Measurements from ENCODE around the gene HTRA1.

The HTRA1 gene

DNA sequence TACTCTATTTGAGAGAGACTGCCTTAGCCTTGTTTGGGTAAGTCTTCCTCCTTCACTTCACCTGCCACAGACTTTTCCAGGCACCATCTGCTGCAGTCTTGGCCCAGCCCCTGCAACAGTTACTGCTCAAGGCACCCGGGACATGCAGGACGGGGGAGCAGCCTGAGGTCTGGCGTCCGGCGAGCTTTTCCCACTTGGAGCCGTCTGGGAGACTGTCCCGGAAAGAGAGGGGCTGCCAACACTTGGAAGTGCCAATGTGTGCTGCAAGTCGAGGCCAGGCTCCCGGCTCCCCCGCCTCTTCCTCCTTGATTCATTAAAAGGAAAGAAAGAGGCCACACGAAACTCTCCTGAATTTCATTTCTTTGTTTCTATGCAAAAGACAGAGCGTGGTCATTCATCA is 13.7 kb downstream of the HTRA1 start:
- DNase-seq, result no peak

DNA sequence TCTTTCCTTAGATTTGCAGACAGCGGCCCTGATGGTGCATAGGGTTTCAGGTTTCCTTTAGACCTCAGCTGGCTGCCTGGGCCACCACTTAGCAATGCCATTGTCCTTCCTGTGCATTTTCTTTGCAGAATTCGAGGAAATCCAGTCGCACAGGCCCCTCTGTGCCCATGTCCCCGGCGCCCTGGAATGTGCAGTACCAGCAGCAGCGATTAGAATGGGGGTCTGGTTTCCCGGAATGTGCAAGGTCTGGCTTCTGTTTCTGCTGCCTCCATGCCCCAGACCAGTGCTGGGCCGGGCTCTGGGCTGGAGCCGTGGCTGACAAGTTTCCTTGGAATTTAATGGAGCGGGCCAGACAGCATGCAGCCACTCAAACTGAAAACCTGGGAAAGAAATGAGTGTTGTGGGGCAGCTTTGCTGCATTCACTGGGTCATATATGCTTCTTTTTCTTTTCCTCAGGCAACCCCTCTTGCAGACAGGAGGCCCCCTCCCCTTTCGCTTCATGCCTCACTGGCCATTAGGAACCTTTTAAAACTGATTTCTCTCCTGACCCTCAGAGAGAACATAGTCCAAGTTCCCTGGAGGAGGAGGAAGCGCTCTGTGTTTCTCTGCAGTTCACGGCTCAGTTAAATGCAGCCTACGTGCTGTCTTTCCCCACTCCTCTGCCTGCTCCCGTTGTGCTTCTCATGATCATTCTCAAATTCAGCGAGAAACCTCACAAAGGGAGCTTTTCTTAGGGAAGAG is 14.4 kb downstream of the HTRA1 start:
- no peak for DNase-seq

DNA sequence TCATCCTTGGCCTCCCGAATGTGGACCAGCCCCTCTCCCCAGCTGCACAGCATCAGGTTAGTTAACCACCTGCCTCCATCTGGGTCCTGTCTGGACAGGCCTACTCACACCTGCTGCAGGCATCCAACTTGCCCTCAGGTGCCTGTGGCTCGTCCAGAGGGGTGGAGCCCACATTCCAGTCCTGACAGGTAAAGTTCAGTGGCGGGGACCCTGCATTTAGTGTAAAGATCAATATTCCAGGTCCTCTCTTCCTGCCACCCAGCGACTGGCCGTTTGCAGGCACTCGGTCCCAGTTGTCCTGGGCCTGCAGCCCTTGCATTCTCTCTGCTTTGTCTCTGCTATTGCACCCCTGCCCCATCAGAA is 15.0 kb downstream of the HTRA1 start:
- no peak for DNase-seq

DNA sequence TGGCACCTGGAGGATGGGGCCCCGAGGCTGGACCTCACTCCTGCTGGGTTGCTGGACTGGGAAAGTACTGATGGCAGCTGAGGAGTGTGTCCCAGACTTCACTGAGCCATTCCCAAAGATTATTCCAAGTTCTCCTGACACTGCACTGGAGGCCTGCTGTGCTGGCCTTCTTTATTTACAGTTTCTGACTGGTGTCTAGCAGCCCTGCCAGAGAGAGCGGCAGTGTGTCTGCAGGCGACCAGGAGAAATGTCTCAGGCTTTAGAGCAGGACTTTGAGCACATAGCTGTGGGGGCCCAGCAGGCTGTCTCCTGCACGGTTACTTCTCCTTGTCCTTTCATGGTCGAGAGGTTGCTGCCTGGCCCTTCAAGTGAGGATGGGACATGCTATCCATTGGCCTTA is 16.1 kb downstream of the HTRA1 start:
- no peak for DNase-seq

DNA sequence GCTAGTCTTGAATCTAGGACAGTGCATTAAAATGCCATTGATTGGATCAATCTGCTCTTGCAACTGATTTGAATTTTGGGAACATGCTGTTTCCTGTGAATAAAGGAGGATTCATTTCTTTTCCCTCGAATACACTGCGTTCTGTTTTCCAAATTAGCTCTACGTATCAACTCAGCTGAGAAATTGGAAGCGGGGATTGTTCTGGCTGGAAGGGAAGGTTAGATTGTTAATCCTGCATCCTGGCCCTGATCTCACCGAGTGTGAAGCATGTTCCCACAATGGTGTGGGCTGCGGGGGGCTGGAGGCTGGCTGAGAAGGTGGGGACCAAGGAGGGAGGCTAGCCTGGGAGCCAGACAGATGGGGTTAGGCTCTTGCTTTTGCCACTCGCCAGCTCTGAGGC is 17.6 kb downstream of the HTRA1 start:
- DNase-seq, result no peak

DNA sequence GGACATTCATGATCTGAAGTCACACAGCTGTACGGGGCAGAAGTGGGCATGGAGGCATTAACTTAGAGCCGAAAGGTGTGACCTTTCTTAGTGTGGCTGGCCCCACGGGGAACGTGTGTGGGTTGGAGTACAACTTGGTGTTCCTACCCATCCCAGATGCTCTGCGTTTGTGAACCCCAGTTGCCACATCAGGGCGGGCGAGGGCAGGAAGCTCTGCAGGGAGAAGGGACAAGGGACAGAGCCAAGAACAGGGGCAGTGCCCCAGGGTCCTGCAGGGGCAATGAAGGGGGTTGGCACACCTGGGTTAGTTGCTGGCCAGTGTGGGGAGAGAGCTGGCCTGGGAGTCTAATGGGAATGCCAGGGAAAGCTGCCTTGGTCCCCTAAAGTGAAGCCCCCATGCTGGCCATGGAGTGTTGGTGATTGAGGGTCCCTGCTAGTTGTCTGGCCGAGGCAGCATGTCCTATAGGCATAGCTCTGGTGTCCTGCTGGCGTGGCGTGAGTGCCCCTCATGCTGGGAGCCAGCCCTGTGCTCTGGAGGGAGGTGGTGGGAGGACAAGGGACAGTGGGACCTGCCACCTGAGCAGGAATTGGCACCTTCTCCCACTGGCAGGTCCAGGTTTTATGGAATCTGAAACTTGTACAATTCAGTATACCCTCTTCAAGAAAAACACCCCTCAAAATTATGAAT is 18.9 kb downstream of the HTRA1 start:
- DNase-seq, result no peak

DNA sequence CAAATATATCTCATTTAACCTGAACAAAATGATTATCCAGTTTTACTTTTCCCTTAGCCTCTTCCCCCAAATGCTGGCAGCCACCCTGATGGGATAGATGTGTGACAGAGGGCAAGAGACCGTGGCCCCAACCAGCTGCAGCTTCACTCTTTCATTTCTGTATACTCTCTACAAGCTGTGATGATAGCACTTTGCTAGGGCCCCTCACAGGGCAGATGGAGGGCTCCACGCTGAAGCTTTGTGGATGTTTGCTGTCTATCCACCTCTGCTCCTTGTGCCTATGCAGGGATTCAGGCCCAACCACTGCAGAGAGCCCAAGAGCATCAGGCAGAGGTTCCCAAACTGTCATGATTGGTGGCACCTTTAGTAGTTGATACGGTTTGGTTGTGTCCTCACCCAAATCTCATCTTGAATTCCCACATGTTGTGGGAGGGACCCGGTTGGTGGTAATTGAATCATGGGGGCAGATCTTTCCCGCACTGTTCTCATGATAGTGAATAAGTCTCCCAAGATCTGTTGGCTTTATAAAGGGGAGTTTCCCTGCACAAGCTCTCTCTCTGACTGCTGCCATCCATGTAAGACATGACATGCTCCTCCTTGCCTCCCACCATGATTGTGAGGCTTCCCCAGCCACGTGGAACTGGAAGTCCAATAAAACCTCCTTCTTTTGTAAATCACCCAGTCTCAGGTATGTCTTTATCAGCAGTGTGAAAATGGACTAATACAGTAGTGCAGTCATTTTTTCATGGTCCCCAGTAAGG is 20.1 kb downstream of the HTRA1 start:
- DNase-seq, result no peak

DNA sequence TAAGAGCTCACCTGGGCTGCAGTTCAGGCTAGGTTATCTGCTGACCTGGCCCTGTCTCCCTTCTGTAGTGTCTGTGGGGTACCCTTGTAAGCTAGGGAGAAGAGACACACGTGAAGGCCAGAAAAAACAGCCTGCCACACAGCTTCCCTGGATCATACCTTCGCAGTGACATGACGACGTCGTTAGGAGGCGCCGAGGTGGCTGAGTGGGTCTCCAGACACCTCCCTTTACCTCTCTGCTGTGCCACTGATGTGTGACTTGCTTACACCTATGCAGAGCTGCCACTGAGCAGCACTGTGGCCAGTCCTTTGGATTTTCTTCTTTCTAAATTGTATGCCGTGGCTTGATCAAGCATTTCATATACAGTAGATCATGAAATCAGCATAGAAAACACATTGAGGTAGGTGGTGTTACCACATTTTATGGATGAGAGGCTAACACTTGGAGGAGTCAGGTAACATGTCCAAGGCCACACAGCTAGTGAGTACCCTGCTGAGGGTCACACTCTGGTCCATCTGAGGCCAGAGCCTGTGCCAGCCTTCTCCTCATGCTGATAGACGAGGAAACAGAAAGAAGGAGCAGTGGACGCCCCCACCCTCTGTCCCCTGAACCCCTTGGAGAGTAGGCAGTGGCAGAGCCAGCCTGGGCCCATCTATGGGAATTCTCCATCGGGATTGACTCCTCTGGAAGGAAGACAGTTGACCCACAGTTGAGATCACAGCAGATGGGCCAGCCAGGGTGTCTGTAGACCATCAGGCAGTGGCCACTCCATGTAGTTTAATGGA is 23.1 kb downstream of the HTRA1 start:
- no peak for DNase-seq

DNA sequence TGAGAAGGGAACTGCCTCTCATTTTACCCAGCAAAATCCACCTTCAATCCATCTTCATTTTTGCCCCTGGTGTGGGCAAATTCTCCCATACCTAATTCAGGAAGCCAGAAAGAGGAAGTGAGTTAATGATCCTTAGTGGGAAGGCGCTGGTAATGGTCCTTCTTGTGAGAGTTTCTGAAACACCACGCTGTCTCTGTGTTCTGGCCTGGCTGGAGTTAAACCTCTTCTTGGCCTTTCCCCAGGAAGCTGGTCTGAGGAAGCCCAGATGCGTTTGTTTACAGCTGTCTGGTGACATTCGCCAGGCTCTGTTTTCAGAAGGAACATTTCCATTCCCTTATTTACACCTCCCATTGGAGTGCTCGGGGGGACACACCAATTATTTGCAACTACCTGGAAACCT is 24.3 kb downstream of the HTRA1 start:
- DNase-seq, result peak; percentile 1

DNA sequence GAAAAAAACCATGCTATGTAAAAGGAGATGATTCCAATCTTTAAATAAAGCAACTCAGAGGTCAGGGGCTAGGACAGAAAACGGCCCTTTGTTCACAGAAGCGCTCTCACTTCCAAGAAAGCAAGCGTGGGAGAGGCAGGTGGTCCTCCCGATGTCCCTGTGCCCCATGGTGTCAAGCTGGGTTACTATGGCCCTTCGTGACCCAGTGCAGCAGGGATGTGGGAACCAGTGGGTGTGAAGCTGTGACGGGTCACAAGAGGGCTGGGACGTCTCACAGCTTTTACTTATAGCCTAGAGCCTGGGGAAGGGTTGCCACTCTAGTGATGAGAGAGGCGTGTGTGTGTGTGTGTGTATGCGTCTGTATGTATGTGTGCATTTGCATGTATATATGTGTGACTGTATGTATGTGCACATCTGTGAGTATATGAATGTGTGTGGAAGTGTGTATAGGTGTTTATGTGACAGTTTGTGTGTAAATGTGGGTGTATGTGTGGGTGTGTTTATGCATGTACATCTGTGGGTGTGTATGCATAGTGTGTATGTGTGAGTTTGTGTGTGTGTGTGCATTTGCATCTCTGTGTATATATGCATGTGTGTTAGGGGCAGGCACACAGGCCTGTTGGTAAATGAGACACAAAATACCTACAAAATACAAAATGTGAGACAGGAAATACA is 25.2 kb downstream of the HTRA1 start:
- peak; percentile 1 for DNase-seq

DNA sequence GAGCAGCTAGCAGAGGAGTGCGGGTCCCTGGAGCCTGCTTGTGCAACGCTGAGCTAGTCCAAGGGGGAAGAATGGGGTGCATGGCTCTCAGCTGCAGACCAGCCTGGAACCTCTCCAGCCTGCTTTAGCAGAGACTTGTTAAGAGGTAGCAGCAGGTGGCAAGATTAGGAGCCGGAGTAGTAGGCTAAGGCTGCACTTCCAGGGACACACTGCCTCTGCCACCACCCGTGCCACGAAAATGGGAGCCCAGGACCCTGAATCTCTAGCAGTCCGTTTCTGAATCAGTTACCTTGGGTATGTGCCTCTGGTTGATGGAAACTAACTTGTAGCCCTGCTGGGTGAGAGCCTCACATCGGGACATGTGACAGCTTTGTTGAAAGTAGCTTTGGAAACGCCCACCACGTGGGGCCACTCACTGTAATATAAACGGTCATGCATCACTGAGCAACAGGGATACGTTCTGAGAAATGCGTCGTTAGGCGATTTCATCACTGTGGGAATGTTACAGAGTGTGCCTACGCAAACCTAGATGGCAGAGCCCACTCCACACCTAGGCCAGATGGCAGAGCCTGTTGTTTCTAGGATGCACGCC is 25.9 kb downstream of the HTRA1 start:
- no peak for DNase-seq

DNA sequence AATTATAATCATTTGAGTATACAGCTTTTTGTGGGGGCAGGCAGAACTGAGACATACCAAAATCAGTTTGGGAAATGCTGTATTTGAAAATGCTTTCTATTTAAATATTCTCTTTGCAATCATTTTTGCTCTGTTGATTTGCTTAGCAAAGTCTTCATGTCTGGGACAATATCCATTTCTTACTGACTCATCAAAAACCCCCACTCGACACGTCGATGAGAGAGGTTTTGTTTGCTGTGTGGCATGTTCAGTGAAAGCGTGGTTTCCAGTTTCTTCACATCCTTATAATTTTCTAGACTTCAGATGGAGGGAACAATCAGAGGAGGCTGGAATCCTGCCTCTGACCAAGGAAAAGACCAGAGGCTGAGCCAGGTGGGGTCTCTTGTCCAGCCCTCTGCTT is 28.9 kb downstream of the HTRA1 start:
- DNase-seq, result no peak

DNA sequence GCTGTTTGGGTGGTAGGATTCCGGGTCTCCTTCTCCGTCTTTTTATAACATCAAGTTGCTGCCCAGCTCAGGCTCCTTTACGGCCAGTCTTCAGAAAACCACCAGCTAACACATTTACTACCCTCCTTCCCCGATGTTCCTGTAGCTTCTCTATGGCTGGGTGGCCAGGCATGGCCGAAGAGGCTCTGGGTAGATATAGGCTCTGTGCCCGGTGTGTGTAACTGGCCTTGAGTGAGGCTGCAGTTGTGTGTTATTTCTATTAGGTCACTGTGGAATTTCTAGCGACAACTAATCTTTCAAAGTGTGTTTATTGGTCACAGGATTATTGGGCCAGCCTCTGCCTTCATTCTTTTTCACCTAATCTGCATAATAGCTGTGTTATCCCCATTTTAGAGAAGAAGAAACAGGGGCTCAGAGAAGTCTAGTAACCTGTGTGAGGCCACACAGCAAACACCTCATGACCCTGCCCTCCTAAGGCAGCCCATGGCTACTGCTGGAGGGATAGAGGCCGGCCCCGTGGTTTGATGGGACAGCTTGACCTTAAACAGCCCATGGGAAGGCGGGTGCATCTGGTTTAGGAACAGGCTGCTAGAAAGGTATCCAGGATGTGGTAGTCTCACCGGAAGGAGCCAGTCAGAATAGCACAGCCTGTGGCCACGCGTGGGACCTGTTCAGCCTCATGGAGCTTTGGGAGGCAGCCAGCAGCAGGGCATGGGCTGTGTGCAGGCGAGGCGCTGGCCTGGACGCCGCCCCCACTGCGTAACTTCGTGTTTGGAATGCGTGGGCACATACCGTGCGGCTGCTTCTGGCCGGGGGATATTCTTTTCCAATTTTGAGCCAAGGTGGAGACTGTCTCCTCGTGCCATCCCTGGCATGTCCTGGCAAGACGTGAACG is 29.7 kb downstream of the HTRA1 start:
- DNase-seq, result no peak

DNA sequence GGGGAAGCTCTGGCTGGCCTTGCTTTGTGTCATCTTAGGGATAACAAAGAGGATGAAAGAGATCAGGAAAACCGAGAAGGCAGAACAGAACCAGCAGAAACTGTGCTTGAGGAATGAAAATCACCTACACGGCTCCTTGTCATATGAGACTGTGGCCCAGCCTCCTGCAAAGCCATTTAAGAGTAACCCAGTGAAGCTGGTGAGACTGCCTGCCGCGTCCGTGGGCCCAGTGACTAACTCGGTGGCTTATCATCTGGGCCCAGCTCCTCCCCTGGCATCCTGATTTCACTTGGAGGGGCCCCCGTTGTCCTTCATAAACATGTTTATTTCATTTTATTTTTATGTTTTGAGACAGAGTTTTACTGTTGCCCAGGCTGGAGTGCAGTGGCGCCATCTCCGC is 30.7 kb downstream of the HTRA1 start:
- DNase-seq, result no peak

DNA sequence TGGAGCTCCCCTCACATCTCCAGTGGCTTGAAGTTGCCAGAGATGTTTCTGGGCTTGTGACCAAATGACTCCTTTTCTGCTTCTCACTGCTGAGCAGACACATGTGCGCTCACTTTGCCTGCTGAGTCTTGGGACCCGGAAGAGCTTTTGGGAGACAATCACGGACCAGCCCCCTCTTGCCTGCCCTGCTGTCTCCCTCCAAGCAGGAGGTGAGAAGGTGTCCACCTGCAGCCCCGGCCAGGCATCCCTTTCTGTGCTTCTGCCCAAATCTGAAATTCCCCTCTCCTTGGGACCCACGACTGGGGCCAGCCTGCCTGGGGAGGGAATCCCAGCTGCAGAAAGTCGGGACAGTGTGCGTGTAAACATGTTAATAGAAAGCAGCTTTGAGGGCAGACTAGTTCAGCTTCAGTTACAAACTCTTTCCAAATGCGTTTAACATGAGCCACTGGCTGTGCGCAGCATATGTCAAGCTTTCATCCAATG is 31.7 kb downstream of the HTRA1 start:
- DNase-seq, result no peak

DNA sequence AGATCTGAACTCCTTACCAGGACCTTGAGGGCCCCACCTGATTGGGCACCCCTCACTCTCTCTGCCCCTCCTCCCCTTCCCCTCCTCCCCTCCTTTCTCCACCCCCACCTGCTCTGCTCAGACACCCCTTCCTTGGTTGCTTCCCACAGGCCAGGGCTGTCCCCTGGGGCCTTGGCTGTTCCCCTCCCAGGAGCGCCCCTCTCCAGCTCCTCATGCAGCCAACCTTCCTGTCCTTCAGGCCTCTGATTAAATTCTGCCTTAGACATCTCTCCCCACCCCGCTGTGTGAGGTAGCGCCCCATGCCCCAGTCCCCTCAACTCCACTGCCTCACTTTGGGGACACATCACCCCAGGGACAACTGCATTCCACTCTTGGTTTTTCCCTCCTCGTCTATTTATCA is 32.4 kb downstream of the HTRA1 start:
- no peak for DNase-seq

DNA sequence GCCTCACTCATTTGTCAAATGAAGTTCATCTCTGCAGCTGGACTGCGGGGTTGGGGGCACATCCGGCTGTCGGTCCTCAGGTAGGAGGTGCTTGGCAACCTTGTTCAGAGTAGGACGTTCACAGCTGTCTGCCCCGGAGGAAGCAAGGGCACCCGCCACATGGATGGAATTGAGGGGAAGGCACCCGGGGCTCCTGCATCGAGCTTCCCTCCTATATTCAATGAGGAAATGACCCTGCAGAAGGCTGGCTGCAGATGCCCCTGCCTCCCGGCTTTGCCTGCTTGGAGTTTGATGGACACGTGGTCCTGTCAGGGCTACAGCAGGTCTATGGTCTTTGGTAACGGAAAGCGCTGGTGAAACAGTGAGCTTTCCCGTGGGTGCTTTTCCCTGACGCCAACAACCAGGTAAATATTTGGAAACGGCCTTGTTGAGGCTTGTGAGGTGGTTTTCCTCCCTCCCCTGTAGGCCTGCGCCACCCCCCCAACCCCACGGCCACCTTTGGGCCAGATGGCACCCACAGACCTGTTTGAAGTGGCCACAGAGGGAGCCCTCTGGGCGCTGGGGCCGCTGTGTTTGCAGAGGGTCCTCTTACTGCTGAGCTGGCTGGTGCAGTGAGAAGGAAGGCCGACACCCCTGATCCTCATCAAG is 32.9 kb downstream of the HTRA1 start:
- no peak for DNase-seq

DNA sequence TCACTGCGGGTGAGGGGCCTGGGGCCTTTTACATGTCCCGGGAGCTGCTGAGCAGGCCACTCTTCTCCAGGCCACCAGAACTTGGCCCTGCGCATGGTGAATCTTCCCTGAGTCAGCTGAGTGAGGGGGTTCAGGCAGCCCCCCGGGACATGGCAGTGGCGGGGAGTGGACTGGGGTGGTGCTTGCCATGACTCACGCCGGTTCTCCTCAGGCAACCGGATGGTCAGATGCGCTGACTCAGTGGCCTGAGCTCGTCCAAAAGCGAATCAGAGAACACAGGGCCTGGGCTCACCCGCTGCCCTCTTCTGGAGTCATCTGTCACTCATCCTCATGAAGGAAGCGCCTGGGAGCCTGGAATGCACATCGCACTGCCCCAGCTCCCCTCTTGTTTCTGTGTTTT is 33.5 kb downstream of the HTRA1 start:
- no peak for DNase-seq

DNA sequence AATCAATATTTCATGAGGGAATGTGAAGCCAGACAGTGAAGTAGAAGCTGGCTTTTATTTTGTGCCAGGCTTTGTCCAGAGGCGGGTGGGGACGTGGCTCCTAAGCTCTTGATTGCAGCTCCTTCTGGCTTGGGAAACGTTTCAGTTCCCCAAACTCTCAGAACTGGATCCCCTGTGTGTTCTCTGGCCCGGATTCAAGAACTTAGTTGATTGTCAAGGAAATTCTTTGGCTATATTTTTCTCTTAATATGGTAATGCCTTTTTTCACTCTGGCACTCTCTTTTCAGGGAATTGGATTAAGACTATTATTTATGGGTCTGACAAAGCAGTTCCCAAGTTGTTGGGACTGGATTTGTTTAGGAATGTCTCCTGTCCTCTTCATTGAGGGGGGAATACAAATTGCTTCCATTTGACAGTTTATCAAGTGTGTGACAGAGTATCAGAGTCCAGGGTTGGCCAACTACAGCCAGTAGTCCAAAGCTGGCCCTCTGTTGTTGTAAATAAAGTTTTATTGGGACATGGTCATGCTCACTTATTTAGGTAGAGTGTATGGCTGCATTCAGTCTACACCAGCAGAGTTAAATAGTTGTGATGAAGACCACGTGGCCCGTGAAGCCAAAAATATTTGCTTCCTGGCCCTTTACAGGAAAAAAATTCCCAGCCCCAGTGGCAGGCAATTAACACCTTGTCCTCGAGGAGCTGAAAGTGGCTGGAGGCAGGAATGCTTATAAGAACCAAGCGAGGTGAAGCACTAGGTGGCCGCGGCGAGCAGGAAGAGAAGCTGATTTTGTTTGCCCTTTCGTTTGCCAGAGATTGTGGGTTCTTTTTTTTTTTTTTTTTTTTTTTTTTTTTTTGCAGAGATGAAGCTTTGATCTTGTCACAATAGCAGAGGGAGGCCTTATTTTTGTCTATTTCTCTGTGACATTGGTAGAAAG is 34.3 kb downstream of the HTRA1 start:
- no peak for DNase-seq
